ENCODE data around the gene LIX1.

Gene LIX1

DNA sequence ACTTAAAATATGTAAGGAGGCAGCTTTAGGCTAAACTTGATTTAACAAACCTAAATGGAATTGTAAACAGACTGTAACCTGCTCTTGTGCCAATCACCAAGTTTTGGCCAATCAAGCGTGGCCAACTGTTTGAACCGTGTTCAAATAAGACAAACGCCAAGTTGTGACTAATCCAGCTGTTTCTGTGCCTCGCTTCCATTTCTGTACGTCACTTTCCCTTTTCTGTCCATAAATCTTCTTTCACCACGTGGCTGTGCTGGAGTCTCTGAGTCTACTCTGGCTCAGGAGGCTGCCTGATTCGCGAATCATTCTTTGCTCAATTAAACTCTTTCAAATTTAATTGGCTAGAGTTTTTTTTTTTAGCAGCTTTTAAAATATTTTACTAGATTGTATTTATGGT, 71.3 kb downstream of the LIX1 start:
- no peak overlapping the region for H3K27ac ChIP-seq
- POLR2A ChIA-PET (ENCODE audit: low non-redundant PET) = no interaction called here
- TF ChIP-seq, protein P1, sequence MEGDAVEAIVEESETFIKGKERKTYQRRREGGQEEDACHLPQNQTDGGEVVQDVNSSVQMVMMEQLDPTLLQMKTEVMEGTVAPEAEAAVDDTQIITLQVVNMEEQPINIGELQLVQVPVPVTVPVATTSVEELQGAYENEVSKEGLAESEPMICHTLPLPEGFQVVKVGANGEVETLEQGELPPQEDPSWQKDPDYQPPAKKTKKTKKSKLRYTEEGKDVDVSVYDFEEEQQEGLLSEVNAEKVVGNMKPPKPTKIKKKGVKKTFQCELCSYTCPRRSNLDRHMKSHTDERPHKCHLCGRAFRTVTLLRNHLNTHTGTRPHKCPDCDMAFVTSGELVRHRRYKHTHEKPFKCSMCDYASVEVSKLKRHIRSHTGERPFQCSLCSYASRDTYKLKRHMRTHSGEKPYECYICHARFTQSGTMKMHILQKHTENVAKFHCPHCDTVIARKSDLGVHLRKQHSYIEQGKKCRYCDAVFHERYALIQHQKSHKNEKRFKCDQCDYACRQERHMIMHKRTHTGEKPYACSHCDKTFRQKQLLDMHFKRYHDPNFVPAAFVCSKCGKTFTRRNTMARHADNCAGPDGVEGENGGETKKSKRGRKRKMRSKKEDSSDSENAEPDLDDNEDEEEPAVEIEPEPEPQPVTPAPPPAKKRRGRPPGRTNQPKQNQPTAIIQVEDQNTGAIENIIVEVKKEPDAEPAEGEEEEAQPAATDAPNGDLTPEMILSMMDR (conservative IDR thresholded peaks at IDR 0.05; ENCODE audit: low read depth) = no peak
- DNase-seq (ENCODE audit: low spot score) = no peak
- CTCF ChIA-PET = interaction anchor here (0.5 kb wide), 2 partner anchors 17 to 457 kb away, joined by 3 read pairs; no protein-coding TSS in a partner anchor

DNA sequence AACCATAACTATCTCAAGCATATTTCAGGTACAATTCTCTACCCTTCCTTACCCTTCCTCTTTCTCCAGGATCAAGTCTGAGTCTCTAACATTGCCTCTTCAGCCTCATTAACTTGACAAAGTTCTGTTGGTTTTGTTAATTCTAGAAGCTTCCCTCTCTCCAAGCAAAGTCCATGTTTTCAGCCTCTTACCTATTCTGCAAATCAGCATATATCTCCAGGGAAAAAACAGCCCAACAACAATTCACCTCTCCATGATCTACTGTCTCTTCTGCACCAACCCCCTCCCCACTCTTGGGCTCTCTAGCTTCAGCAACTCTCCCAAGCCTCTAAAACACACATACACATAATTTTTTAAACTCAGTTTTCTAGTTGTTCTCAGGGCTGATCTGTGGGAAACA, 72.2 kb downstream of the LIX1 start:
- no peak overlapping the region for H3K27ac ChIP-seq
- CTCF ChIA-PET = interaction anchor here (0.6 kb wide), 1 partner anchor 220 kb away, joined by 4 read pairs; no protein-coding TSS in a partner anchor
- POLR2A ChIA-PET (ENCODE audit: low non-redundant PET) = no interaction called here
- TF ChIP-seq, protein P1 (conservative IDR thresholded peaks at IDR 0.05; ENCODE audit: low read depth) = no peak
- no peak for DNase-seq (ENCODE audit: low spot score)

DNA sequence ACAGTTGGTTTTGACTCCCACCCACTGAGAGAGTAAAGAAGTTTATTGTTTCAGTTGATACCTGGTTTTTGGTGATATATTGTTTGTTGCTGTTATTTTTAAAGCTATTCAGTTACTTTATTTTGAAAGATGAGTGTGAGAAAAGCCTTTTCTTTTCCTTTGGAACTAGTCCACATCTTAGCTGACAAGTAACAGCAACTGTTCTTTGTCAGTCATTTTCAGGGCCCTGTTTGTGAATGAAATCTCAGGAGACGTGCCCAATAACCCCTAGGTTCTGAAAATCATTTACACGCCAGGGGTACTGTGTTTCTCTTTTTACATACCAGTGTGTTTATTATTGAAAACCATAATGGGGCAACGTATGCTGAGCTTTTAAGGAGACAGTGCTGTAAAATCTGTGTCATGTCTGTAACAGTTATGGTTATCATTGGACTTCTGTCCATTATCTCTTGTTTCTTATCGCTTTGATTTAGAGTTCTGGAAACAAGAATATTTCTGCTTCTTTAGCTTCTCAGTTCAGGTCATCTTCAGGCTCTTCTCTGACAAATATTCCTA, 75.0 kb downstream of the LIX1 start:
- no peak overlapping the region for H3K27ac ChIP-seq
- CTCF ChIA-PET = no interaction called here
- POLR2A ChIA-PET (ENCODE audit: low non-redundant PET) = no interaction called here
- no peak for DNase-seq (ENCODE audit: low spot score)
- TF ChIP-seq, protein P1 (conservative IDR thresholded peaks at IDR 0.05; ENCODE audit: low read depth) = no peak

DNA sequence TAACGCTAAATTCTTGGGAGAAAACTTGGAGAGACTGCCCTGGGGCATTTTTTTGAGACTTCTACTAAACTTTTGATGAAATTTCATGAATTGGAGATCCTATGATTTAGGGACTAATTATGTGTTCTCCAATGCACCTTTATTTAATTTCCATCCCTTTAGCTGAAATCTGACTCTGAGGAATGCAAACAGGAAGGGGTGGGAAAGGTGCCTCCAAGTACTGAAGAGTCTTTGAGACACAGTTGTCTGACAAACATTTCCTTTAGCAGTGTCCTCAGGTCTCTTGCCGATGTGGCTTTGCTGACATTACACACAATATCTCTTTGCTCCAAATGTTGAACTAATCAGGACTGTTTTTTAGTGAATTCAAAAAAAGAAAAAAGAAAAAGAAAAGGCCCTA, 76.9 kb downstream of the LIX1 start:
- no peak overlapping the region for H3K27ac ChIP-seq
- POLR2A ChIA-PET (ENCODE audit: low non-redundant PET) = no interaction called here

DNA sequence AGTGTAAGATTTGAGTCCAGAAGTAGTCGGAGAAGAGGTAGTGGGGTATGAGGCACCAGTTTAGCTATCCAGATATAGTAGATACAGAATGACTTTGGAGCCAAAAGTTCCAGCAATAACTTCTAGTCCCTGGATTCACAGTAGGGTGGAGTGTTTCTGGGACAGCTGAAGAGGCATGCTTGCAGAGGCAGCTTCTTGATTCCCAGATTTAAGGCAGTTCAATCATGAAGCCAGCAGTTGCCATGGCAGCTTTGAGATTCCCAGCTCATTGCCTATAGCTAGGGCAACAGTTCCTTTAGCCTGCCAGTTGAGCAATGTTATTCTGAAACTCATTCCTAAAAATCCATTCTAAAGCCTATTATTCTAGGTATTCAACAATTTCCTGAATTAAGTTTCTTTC, 79.2 kb downstream of the LIX1 start:
- TF ChIP-seq, protein P1 (conservative IDR thresholded peaks at IDR 0.05; ENCODE audit: low read depth) = no peak

More for the DNA sequence above, 76.9 kb downstream of the LIX1 start:
- peak; percentile 26 for DNase-seq (ENCODE audit: low spot score)
- TF ChIP-seq, protein P1 (conservative IDR thresholded peaks at IDR 0.05; ENCODE audit: low read depth) = no peak
- CTCF ChIA-PET = no interaction called here

DNA sequence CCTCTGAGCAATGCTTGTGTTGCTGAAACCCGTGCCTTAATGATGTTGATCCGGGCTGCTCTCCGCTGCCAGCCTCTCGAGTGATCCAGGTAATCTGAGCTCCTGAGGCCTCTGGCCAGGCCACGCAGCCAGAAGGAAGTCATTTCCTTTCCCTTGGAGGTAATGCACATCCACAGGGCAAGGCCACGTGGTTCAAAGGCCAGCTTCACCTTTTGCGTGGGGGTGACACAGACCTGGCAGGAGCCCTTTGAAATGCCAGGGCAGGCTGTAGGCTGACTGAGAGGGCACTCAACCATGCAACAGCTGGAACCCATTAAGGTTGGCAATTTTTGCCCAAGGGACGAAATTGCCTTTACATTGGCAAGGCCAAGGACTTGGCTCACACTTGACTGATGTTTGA, 80.4 kb downstream of the LIX1 start:
- POLR2A ChIA-PET (ENCODE audit: low non-redundant PET) = no interaction called here
- H3K27ac ChIP-seq = no peak overlapping the region
- no peak for DNase-seq (ENCODE audit: low spot score)
- CTCF ChIA-PET = no interaction called here
- TF ChIP-seq, protein P1 (conservative IDR thresholded peaks at IDR 0.05; ENCODE audit: low read depth) = no peak

More for the DNA sequence above, 79.2 kb downstream of the LIX1 start:
- CTCF ChIA-PET = no interaction called here
- no peak overlapping the region for H3K27ac ChIP-seq
- POLR2A ChIA-PET (ENCODE audit: low non-redundant PET) = no interaction called here
- DNase-seq (ENCODE audit: low spot score) = no peak
